Activated CD4-positive, alpha-beta T cell treated with anti-CD3 and anti-CD28 coated beads for 1 hour (primary cell): Measurements from ENCODE around the gene POU2AF2.
"Not testable (repeated sequence)": the region's sequence is repeated elsewhere in the genome, so short reads cannot be mapped to it uniquely, and the experiment has no call there.

Source experiments
- DNase-seq: peaks from one replicate; pipeline ENCODE4 v3.0.0-alpha.2; 2020

POU2AF2 gene

DNA sequence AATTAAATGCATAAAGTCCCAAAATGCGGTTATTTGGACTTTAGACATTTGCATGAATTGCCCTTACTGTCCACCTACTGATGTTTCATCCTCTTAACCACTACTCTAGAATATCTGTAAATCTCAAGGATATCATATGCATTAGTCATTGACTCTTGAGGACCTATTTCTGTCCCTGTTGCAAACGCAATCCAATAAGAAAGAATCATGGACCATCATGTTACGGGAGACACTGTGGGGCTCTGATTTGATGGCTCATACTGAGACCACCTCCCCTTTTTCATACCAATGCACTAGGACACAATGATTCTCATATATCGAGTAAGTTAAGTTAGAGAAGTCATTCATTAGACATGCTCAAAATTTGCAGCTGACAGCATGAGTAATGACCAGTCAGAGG, 14.4 kb downstream of the POU2AF2 start:
- DNase-seq: no peak

DNA sequence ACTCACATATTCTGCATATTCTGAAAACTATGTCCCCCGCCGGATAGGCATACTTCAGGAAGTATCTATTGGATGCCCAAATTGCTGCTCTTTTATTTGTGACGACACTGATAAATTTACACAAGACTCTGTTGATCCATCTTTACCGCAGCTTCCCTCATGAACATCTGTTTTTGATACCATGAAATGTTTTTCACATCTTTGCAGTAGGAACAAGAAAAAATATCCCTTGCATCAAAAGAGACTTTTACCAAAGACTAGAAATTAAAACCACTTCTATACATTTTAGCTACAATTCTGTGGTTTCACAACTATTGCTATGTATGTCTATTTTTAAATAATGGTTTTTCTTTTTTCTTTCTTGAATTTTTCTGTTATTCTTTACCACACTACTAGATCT, 15.3 kb downstream of the POU2AF2 start:
- DNase-seq: no peak

DNA sequence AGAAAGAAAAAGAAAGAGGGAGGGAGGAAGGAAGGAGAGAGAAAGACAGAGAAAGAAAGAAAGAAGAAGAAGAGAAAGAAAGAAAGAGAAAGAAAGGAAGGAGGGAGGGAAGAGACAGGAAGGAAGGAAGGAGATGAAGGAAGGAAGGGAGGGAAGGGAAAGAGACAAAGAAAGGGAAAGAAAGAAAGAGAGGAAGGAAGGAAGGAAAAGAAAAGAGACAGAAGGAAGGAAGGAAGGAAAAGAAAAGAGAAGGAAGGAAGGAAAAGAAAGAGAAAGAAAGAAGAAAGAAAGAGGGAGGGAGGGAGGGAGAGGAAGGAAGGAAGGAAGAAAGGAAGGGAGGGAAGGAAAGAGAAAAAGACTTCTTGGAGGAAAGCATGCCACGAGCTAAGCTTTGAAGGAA, 19.1 kb downstream of the POU2AF2 start:
- DNase-seq: no peak

DNA sequence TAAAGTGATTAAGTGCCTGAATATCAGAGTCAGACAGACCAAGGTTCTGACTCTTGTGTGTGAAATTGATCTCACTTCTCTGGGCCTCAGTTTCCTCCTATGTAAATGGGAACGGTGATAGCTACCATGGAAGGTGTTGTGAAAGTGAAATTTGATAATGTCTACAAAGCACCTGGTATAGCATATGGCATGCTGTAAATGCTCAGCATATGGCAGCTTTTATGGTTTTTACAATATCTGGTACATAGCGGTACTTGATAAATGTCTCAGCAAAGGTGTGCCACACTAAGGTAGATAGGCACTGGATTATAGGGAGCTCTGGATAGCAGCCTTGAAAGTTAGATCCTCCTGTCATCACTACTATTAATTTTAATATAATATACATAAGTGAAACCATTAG, 19.9 kb downstream of the POU2AF2 start:
- DNase-seq: no peak

DNA sequence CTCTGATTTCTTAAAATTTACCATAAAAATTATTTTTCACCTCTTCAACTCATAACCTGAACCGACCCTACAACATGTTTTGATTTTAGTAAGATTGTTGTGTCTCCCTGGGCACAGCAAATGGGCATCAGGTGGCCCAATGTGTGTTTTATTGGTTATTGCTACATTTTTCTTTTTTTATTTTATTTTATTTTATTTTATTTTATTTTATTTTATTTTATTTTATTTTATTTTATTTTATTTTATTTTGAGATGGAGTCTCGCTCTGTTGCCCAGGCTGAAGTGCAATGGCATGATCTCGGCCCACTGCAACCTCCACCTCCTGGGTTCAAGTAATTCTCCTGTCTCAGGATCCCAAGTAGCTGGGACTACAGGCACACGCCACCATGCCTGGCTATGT, 22.8 kb downstream of the POU2AF2 start:
- DNase-seq: not testable (repeated sequence)

DNA sequence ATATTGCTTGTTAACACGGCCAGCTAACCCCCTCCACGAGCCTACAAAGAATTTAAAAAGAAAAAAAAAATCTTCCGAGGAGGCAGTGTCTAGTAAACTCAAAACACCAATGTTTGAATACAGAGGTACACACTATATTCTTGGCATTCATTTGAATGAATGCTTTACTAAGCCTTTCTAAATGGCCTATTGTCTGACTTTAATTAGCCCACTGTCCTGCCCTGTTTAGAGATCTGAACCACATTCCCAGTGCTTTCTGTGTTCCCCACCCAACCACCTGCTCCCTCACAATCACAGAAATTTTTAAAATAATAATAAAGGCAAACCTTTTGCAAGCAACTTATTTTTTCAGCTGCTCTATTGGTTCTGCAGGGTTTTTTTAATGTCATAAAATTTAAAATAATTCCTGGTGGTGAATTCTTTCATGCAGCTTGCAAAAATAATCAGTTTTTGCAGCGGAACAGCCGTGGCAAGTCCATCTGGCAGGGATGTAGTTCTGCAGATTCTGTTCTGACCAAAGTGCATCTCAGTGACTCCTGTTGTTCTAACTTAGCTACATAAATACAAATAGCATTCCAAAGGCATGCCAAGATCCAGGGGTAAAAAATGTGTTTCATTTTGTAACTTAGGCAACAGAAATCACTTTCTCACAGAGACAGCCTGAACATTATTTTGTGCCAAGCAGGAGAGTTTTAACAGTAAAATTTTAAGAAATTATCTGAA, 23.8 kb downstream of the POU2AF2 start:
- no peak for DNase-seq

DNA sequence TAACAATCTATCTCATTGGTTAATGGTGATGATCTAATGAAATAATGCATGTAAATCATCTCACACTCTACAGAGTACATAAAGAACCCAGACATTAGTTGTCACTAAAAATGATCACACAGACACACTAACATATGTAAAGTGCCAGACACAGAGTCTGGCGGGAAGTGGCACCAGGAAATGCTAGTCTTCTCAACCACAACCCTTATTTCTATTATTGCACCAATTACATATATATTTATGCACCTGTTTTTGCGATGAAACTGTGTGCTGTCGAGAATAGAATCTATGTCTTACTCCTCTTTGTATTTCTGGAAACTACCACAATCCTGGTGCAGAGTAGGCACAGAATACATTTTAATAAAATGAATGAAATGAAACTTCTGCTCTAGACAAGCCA, 26.9 kb downstream of the POU2AF2 start:
- no peak for DNase-seq

DNA sequence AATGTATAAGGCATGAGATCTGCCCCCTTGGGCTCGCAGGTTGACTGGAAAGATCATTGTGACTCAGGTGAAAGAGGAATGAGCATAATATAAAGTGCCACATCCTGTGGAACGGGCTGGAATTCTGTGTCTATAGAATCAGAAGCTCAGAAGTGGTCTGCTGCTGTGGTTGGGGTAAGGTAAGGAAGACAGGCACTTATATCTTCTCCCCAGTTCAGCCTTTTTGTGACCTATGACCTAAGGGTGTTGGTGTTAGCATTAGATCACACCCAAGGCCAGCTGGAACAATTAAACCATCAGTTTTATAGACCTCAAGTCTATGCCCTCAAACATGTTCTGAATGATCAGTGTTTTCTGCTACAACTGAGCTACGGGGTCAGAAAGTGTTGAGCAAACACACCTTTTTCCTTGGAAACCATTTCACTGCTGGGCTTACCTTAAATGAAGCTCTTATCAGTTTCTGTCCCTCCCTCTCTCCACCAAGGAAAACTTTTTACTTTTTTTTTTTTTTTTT, 37.1 kb downstream of the POU2AF2 start:
- no peak for DNase-seq

DNA sequence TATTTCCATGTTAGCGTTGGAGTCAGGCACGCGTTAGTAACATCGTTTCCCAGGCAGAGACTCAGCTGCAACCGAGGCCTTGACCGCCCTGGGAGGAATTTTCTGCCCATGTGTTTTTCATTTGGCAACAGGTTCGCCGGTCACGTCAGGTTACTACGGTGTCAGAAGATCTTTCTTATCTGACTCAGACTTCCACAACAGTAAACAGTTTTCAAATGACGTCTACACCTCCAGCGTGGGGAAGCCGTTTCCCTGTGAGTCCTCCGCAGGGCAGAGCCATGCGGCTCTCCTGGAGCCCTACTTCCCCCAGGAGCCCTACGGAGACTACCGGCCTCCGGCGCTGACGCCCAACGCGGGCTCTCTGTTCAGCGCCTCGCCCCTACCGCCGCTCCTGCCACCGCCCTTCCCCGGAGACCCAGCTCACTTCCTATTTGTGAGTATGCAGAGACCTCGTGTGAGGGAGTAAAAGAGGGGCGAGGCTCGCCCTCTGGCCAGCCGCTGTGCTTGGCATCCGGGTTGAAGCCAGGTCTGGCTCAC, 38.5 kb downstream of the POU2AF2 start:
- DNase-seq: no peak

DNA sequence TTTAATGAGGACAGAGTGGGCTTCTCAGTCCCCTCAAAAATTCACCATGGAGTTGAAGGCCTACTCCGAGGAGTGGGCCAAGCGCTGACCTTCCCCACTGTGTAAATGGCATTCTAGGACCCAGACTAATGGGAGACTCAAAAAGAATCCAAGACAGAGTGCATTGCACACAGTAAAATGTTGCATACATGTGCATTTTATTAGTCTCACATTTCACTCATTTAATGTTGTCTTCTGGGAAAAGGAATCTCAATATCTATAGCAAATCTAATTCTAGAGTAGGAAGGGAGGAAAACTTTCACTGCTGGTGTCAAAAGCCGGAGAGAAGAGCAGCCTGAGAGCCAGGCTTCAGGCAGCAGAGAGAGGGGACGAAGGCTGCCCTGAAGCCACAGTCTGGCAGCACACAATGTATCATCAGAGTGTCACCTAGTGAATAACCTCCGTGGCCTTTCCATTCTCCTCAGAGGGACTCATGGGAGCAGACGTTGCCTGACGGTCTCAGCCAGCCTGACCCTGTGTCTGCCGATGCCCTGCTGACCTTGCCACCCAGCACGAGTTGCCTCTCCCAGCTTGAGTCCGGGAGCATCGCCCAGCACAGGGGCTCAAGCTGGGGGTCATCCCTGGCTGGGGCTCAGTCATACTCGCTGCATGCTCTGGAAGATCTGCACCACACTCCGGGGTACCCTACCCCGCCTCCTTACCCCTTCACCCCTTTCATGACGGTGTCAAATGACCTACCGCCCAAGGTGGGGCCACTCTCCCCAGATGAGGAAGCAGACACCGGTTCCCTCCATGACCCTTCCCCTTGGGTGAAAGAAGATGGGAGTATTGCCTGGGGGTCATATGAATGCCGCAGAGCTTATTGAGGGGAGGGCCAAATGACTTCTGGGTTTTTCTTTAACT, 39.9 kb downstream of the POU2AF2 start:
- DNase-seq: no peak

DNA sequence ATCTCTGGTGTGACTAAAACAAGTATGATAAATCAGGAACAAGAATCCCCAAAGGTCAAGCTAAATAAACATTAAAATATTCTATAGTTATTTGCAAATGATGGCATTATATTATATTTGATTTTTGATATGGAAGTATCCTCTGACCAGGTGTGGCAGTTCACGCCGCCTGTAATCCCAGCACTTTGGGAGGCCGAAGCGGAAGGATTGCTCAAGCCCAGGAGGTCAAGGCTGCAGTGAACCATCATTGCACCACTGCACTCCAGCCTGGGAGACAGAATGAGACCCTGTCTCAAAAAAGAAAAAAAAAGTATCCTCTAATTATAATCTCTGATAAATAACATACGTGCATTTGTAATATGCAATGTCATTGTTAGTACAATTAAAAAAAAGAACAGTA, 46.2 kb downstream of the POU2AF2 start:
- no peak for DNase-seq

DNA sequence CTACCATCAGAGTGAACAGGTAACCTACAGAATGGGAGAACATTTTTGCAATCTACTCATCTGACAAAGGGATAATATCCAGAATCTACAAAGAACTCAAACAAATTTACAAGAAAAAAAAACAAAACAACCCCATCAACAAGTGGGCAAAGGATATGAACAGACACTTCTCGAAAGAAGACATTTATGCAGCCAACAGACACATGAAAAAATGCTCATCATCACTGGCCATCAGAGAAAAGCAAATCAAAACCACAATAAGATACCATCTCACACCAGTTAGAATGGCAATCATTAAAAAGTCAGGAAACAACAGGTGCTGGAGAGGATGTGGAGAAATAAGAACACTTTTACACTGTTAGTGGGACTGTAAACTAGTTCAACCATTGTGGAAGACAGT, 46.9 kb downstream of the POU2AF2 start:
- not testable (repeated sequence) for DNase-seq

DNA sequence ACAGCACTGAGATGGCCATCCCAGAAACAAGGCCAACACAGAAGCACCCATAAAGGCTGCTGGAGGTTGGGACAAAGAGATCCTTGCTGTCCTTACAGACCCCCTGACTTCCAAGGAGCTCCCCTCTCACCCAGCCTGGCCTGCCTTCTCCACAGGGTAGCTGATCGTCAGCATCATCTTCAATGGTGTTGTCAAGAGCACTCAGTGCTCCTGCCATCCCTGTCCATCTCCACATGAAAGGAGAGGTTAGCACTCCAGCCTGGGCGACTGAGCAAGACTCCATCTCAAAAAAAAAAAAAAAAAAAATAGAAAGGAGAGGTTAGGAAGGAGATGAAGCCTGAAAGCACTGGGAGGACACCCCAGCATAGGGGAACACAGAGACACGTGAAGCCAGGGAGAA, 50.7 kb downstream of the POU2AF2 start:
- DNase-seq: no peak

DNA sequence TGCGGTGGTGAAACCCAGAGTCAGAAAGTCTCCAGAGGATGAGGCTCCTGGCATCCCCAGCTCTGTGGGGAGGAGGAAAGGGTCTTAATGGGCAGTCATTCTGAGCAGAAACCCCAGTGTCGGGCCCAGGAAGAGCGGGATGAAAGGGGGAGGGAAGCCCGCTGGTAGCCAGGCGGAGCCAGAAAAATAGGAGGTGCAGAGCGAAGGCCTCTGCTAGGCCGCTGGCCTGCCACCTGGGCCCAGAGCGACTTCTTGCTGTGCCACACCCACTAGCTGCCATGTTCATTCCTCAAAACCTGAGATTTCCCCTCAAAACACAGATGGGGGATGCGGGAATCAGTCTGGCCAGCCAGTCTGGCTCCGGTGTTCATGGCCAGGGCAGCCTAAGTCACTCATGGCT, 52.2 kb downstream of the POU2AF2 start:
- no peak for DNase-seq

DNA sequence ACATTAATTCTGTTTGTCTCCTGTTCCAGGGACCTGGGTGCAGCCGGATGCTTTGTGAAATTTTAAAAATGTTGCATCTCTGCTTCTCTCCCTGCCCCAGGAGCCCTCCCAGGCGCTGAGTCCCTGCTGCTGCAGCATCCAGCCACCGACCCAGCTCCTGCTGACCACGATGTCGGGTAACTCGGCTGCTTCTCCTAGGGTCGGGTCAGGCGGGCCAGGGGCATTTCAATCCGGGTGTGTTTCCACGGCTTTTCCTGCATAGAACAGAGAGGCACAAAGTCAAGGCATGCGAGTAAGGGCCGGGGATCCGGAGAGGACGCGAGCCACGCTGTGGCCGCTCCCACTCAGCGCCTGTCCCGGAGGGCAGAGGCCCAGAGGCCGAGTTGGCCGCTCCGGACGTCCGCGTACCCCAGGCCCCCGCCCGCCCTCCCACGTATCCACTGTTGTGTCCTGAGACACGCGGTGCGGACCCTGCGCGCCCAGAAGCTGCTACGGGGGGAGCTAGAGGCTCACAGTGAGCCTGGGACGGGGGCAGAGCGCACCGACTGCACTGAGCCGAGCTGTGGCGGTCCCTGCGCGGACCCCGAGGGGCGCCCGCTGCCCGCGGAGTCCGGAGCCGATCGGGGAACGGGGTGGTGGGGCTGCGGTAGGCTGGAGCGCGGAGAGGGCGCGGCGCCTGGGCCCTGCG, 53.0 kb downstream of the POU2AF2 start, which contains the start of gene POU2AF3:
POU2AF3 (plus strand) TSS at position 134 of the 688 bp plus-strand sequence; CDS start at position 170, 36 bp downstream.
- DNase-seq: no peak

DNA sequence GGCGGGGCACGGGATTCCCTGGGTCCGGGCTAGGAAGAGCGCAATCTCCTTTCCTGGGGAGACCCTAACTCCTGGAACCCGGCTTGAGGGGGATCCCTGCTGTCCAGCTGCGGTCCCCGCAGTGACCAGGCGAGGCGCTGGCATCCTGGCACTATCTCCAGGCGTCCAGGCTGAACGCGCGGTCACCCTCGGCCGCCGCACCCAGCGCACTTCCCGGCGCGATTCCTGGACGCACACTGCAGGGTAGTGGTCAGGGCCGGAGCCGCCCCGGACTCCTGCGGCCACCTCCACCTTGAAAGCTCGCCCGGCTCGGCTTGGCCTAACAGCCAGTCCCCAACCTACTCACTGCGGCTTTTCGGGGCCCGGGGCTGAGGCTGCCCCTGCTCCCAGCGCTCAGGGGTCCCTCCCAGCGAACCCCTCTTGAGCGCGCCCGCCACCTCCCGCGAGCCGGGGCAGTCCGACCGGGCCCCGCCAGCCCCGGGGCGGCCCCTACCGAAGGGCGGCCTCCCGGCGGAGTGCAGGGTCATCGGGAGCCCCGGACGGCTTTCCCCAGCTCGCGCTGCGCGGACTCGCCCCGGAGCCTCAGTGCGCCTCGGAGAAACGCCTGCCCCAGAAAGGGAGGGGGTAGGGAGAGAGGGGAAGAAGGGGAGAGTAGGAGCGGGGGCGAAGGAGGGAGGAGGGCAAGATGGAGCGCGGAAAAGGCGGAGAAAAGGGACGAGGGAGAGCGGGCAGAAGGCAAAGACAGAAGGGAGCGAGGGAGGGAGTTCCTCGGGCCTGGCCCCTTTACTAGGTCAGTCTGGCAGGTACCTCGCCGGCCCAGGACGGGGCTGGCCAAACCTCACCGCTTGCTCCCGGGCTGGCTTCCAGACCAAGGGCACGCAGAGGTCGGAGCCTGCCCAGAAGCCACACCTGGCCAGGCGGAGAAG, 53.8 kb downstream of the POU2AF2 start:
- DNase-seq: no peak

DNA sequence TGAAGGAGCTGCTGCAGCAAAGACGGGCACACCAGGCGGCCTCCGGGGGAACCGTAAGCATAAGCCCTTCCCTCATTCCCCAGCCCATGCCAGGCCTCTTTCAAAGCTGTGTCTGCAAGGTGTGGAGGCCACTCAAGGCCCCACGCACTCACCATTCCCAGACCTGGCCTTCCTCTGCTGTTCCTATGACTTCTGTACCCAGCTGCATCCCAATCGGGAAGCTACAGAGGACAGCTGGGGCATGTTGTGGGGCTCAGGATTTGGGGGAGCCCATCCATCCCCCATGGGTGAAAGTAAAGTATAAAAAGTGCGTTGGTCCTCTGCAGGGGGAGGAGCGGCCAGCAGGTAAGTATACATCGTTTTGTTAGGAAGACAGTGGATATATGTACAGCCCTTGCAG, 55.0 kb downstream of the POU2AF2 start:
- no peak for DNase-seq

DNA sequence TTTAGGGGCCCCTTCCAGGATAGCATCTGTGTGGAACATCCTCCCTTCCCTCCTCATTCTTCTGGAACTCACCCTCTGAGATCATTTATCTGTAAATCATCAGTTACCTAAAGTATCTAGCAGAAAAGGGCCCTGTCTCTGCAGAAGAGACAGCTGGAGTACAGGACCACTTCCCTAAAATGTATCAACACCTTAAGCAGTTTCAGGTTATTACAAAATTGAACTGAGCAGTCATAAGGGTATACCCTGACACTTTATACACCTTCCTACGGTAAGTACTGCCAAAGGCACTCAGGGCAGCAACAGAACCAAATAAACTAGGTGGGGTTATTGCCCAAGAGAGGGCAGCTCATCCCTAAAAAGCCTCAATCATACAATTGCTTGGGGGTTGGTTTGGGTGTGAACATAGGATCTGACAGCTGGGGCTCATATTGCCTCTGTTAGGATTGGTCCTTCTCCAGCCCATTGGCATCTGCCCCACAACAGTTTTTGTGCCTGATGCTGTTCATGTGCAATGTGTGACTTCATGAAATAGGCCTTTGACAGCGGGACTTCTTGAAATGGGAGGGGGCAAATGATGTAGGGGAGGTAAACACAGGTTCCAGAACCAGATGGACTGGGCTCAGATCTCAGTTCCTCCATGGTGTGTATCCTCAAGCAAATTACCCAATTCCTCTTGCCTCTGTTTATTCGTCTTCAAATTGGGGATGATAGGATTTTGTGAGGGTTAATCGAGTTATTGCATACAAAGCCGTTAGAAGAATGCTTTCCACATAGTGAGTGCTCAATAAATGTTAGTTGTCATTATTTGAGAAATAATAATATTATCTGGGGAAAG, 55.7 kb downstream of the POU2AF2 start:
- DNase-seq: no peak

DNA sequence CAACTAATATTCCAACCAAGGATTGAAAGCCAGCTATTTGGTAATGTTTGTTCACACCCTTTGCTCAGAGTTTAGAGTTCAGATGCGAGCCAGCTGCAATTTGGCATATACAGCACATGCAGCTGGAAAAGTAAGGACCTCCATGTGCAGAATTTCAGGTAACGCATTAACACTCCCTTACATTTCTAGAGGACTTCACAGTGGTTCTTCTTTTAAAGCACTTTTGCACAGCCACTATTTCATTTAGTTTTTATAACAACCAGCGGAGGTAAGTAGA, 56.3 kb downstream of the POU2AF2 start:
- no peak for DNase-seq

DNA sequence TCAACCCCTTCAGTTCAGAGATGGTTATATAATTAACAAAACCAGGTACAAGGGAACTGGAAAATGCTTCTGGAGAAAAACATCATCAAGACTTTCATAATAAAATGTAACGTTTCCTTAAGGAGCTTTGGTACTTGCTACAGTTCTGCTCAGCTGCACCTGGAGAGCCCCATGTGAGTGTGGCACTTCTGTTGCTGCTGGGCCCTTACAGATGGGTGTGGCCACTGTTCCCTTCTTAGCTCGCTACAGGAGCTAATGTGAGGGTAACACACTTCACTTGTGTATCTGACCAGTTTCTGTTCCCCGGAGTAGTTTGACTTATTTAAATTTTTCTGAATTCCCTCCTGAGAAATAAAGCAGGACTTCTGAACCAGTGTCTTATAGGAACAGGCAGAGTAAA, 56.8 kb downstream of the POU2AF2 start:
- DNase-seq: no peak

DNA sequence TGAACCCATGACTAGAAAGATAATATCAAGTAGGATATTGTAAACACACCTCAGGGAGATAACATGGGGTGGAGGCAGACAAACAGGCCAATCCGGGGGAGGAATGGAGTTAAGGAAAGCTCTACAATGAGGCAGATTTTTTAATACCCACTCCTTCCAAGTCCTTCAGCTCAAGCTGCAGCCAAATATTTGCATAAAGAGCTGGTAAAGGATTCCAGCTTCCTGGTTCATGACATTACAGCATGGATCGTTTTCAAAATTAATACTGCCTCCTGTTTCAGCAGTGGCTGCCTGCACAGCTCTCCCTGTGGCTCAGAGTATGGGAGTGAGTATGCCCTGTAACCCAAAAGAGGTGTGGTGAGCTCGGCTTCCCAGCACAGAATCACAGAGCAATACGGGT, 57.9 kb downstream of the POU2AF2 start:
- no peak for DNase-seq
